Duodenal mucosa (tissue), 2 donors: ENCODE measurements around the gene MCTP2.

Experiments
- H3K27ac ChIP-seq: one replicate; pipeline ENCODE4 v1.7.0; 2013; ENCODE audit warnings: low read depth, low read length
- H3K27me3 ChIP-seq, 2 donors: one replicate each; pipeline ENCODE4 v1.7.0; 2013; ENCODE audit warnings: low read length in 2 of 2, control low read depth in 1 of 2; ENCODE audit not compliant: insufficient read depth in 2 of 2, control insufficient read depth in 1 of 2
- H3K36me3 ChIP-seq, 2 donors: one replicate each; pipeline ENCODE4 v1.7.0; 2013; ENCODE audit warnings: low read length in 2 of 2, control low read depth in 1 of 2; ENCODE audit not compliant: insufficient read depth in 2 of 2, control insufficient read depth in 1 of 2
- H3K4me1 ChIP-seq, 2 donors: one replicate each; pipeline ENCODE4 v1.7.0; 2013; ENCODE audit warnings: low read length in 2 of 2, control low read depth in 1 of 2; ENCODE audit not compliant: insufficient read depth in 2 of 2, control insufficient read depth in 1 of 2
- H3K4me3 ChIP-seq, 2 donors: one replicate each; pipeline ENCODE4 v1.7.0; 2013; ENCODE audit warnings: low read length in 2 of 2, low read depth in 1 of 2
- H3K9ac ChIP-seq, 2 donors: one replicate each; pipeline ENCODE4 v1.7.0; 2013; ENCODE audit warnings: low read length in 2 of 2, low read depth in 1 of 2
- H3K9me3 ChIP-seq, 2 donors: one replicate each; pipeline ENCODE4 v1.7.0; 2013; ENCODE audit warnings: low read length in 2 of 2, control low read depth in 1 of 2; ENCODE audit not compliant: control insufficient read depth in 1 of 2

The MCTP2 gene

DNA sequence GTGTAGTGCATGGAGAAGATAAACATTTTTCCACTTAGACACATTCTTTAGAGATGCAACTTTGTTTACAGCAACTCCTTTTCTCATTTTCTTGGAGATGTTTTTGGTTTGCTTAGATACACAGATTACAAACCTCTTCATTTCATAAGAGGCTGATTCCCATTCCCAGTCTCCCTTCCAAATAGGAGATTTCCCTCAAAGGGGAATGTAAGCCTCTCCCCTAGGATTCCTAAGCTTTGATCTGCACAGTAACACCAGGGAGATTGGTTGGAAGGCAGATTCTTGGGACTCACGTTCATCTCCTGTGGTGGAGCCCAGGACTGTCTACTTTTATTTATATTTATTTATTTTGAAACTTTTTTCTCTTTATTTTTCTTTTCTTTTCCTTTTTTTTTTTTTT, 63.2 kb downstream of the MCTP2 start:
- Histone ChIP-seq H3K36me3 (no peaks in the 10 kb centered on the region), H3K4me1 (peaks cover 5 to 36% of the 10 kb centered on the region in 2 donors), H3K4me3 (no peak overlapping the region), H3K27ac (no peak overlapping the region), H3K9ac (no peak overlapping the region), H3K27me3 (no peaks in the 10 kb centered on the region), H3K9me3 (no peaks in the 10 kb centered on the region)

DNA sequence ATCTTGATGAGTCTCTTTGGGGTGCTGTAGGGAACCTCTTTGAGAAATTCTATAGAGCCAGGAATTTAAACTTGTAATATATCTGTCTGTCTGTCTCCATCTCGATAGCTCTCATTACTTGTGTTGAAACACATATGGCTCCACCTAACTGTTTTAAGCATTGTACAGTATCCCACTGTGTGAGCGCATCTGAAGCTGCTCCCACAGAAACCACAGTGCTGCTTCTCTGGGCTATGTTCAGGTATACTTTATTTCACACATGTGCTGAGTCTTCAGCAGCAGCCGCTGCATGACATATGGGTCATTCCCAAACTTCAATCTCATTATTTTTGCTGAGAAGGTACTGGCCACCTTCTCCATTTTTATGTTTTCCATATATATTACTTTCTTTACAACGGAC, 63.9 kb downstream of the MCTP2 start:
- Histone ChIP-seq H3K4me1 (peaks cover 5 to 37% of the 10 kb centered on the region in 2 donors), H3K9me3 (no peaks in the 10 kb centered on the region), H3K27me3 (no peaks in the 10 kb centered on the region), H3K36me3 (no peaks in the 10 kb centered on the region), H3K27ac (no peak overlapping the region), H3K9ac (no peak overlapping the region), H3K4me3 (no peak overlapping the region)

DNA sequence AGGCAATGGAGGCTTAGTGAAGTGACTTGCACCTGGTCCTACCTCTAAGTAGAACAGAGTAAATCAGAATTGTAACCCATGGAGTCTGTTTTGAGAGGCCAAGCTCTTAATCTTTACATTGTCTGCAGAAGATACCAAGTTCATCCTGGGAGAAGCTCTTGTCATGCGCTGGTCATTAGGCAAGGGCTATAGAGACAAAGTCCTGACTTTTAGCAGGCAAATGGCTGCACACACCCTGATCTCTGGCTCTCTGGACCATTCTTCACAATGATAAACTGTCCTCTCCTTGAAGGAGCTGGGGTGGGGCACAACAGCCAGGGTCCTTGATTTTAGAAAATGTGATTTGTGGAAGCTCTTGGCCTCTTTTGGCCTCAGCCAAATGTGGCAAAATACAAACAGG, 65.4 kb downstream of the MCTP2 start:
- H3K27me3 ChIP-seq: no peaks in the 10 kb centered on the region
- H3K27ac ChIP-seq: no peak overlapping the region
- no peaks in the 10 kb centered on the region for H3K36me3 ChIP-seq
- H3K4me1 ChIP-seq: peaks cover 5 to 38% of the 10 kb centered on the region in 2 donors
- H3K4me3 ChIP-seq: no peak overlapping the region
- H3K9me3 ChIP-seq: no peaks in the 10 kb centered on the region
- no peak overlapping the region for H3K9ac ChIP-seq

DNA sequence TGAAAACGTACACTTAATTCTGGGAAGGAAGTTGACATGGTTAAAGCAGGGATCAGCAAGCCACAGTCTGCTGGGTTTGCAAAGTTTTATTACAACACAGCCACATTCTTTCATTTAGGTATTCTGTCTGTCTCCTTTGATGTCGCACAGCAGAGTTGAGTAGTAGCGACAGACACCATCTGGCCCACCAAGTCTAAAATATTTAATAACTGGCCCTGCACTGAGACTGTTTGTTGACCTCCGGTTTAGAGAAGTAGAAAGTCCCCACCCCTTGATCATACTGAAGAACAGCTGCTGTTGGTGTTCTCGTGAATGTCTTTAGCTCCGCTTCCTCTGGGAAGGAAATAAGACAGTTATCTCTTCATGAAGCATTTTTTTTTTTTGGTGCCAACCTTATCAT, 66.2 kb downstream of the MCTP2 start:
- Histone ChIP-seq H3K4me3 (no peak overlapping the region), H3K36me3 (peaks cover 0 to 8% of the 10 kb centered on the region in 2 donors), H3K9ac (no peak overlapping the region), H3K9me3 (no peaks in the 10 kb centered on the region), H3K4me1 (peaks cover 5 to 42% of the 10 kb centered on the region in 2 donors), H3K27ac (no peak overlapping the region), H3K27me3 (no peaks in the 10 kb centered on the region)

- H3K4me3 ChIP-seq: no peak overlapping the region
- H3K27me3 ChIP-seq: no peaks in the 10 kb centered on the region
- H3K4me1 ChIP-seq: peaks cover 5 to 40% of the 10 kb centered on the region in 2 donors
- H3K9me3 ChIP-seq: no peaks in the 10 kb centered on the region
- H3K9ac ChIP-seq: no peak overlapping the region
- peaks cover 0 to 11% of the 10 kb centered on the region in 2 donors for H3K36me3 ChIP-seq
- H3K27ac ChIP-seq: no peak overlapping the region
Observed at GRCh38 chr15:94298364-94298763, 67.0 kb downstream of the MCTP2 start.

DNA sequence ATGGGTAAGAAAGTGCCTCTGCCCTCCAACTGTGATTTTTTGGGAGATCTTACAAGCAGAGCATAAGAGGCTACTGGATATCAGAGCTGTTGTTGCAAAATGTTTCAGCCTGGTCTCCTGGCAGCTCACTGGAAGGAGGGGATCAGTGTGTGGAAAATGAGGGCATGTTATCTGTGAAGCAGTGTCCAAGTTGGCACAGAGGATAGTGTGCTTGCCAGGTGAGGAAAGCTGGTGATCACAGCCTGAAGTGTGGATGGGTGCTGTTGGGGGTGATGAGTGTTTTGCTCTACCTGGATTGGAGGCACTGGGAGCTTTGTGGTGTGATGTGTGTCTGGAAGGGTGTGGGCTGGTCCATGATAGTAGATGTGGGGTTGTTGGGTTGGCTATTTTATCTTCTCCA, 69.3 kb downstream of the MCTP2 start:
- Histone ChIP-seq H3K9me3 (no peaks in the 10 kb centered on the region), H3K4me3 (no peak overlapping the region), H3K4me1 (peaks cover 0 to 35% of the 10 kb centered on the region in 2 donors), H3K27me3 (no peaks in the 10 kb centered on the region), H3K9ac (no peak overlapping the region), H3K27ac (no peak overlapping the region), H3K36me3 (peaks cover 4 to 22% of the 10 kb centered on the region in 2 donors)

GRCh38 chr15:94305133-94305532, 73.8 kb downstream of the MCTP2 start:
- peaks cover 6 to 10% of the 10 kb centered on the region in 2 donors for H3K4me1 ChIP-seq
- H3K4me3 ChIP-seq: no peak overlapping the region
- peaks cover 4 to 25% of the 10 kb centered on the region in 2 donors for H3K36me3 ChIP-seq
- no peaks in the 10 kb centered on the region for H3K27me3 ChIP-seq
- H3K9ac ChIP-seq: no peak overlapping the region
- no peak overlapping the region for H3K27ac ChIP-seq
- H3K9me3 ChIP-seq: no peaks in the 10 kb centered on the region

- H3K4me1 ChIP-seq: peaks cover 6 to 7% of the 10 kb centered on the region in 2 donors
- no peaks in the 10 kb centered on the region for H3K9me3 ChIP-seq
- H3K4me3 ChIP-seq: no peak overlapping the region
- H3K36me3 ChIP-seq: peaks cover 4 to 23% of the 10 kb centered on the region in 2 donors
- no peak overlapping the region for H3K9ac ChIP-seq
- no peak overlapping the region for H3K27ac ChIP-seq
- no peaks in the 10 kb centered on the region for H3K27me3 ChIP-seq
Observed at GRCh38 chr15:94306700-94307650, 75.6 kb downstream of the MCTP2 start.

GRCh38 chr15:94312946-94313345, 81.6 kb downstream of the MCTP2 start:
- no peak overlapping the region for H3K9ac ChIP-seq
- H3K27ac ChIP-seq: no peak overlapping the region
- H3K4me3 ChIP-seq: no peak overlapping the region
- no peaks in the 10 kb centered on the region for H3K9me3 ChIP-seq
- peaks cover 6 to 21% of the 10 kb centered on the region in 2 donors for H3K36me3 ChIP-seq
- no peaks in the 10 kb centered on the region for H3K27me3 ChIP-seq
- H3K4me1 ChIP-seq: no peaks in the 10 kb centered on the region

DNA sequence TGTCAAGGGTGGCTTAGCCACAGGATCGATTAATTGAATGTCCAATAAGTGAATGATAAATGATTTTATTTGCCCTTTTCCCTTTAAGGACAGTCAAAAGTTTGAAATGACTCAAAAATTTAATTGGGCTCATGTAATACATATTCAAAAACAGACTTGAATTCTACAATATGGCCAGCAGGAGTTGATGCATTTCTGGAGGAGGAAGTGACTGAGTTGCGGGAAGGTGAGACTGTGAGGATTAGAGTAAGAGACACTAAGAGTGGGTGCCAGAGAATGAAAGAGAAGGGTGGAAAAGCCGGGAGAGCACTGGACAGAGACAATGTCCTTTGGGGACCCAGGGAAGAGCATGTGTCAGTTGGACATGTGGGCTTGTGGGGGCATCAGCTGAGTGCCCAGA, 83.3 kb downstream of the MCTP2 start:
- Histone ChIP-seq H3K9me3 (no peaks in the 10 kb centered on the region), H3K27ac (no peak overlapping the region), H3K36me3 (peaks cover 6 to 27% of the 10 kb centered on the region in 2 donors), H3K4me3 (no peak overlapping the region), H3K27me3 (no peaks in the 10 kb centered on the region), H3K9ac (no peak overlapping the region), H3K4me1 (no peaks in the 10 kb centered on the region)
